Effector memory CD4-positive, alpha-beta T cell (primary cell): Measurements from ENCODE around the gene PEA15.

Experiments used
- DNase-seq, 3 donors: peaks; one replicate each; pipeline ENCODE4 v3.0.0-alpha.2; 2020
- H3K27ac ChIP-seq: 2 replicates; pipeline ENCODE4 v1.7.0; 2013; ENCODE audit warnings: mild to moderate bottlenecking, low read length, moderate library complexity; ENCODE audit not compliant: insufficient read depth, poor library complexity, severe bottlenecking
- H3K27me3 ChIP-seq: replicated peaks from 2 replicates; pipeline ENCODE4 v1.7.0; 2013; ENCODE audit warnings: mild to moderate bottlenecking, low read length; ENCODE audit not compliant: insufficient read depth, control insufficient read depth, poor library complexity, severe bottlenecking
- H3K36me3 ChIP-seq: 2 replicates; pipeline ENCODE4 v1.7.0; 2013; ENCODE audit warnings: mild to moderate bottlenecking, low read length, moderate library complexity; ENCODE audit not compliant: control insufficient read depth, insufficient read depth
- H3K4me1 ChIP-seq: 2 replicates; pipeline ENCODE4 v1.7.0; 2013; ENCODE audit warnings: low read length, mild to moderate bottlenecking; ENCODE audit not compliant: control insufficient read depth, insufficient read depth, poor library complexity, severe bottlenecking
- H3K4me3 ChIP-seq: 2 replicates; pipeline ENCODE4 v1.7.0; 2013; ENCODE audit warnings: low read length, low read depth, mild to moderate bottlenecking; ENCODE audit not compliant: insufficient read depth, poor library complexity, severe bottlenecking
- H3K9me3 ChIP-seq: 2 replicates; pipeline ENCODE4 v1.7.0; 2013; ENCODE audit warnings: mild to moderate bottlenecking, low read length, moderate library complexity; ENCODE audit not compliant: control insufficient read depth
- total RNA-seq, 3 donors: gene quantifications; one replicate each; lab custom pipeline; 2026; lab: John Stamatoyannopoulos, UW

Gene PEA15, protein sequence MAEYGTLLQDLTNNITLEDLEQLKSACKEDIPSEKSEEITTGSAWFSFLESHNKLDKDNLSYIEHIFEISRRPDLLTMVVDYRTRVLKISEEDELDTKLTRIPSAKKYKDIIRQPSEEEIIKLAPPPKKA
- 21.8 to 24.4 (median 23.2) reads per million in 3 donors for total RNA-seq

DNA sequence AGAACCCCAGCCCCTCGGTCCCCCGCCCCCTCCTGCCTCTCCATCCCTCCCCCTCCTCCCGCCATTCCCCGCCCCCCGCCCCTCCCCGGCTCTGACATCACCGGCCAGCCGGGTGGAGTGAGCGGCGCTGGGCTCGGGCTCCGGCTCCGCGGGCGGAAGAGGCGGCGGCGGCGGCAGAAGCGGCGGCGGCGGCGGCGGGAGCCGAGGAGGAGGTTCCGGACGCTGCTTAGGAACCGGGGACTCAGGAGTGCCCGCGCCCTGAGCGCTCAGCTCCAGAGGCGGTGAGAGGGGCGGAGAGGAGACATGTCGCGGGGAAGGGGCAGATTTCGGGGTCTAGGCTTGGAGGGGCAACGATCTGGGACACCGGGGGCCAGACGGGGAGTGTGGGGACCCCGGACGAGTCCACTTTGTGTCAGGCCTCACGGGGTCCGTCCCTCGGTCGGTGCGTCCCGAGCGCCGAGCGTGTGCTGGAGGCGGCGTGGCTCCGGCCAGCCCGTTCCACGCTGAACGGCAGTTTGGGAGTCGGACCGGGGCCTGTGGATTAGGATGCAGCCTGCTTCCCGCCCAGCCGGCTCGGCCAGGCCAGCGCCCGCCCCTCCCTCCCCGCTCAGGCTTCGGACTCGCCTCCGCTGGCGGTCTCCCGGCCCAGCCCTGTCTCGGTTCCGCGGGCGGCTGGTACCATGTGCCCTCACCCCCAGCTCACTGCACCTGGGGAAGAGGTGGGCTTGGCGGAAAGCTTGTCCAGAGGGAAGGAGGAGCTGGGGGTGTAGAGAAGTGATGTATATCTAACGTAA lies at the start of gene PEA15:
Gene PEA15, plus strand, starts transcription at position 143 of the 794 bp plus-strand sequence. CDS start 6,161 bp downstream, outside the sequence.
- no peaks in the 10 kb centered on the region for H3K27me3 ChIP-seq
- peak; percentile 38 to 54 (median 51) for DNase-seq
- H3K9me3 ChIP-seq = no peaks in the 10 kb centered on the region
- peaks cover 12% of the 10 kb centered on the region for H3K4me1 ChIP-seq
- no peaks in the 10 kb centered on the region for H3K36me3 ChIP-seq
- peak within 1 kb of the TSS; percentile 71 for H3K27ac ChIP-seq
- H3K4me3 ChIP-seq = peak within 1 kb of the TSS; percentile 90

DNA sequence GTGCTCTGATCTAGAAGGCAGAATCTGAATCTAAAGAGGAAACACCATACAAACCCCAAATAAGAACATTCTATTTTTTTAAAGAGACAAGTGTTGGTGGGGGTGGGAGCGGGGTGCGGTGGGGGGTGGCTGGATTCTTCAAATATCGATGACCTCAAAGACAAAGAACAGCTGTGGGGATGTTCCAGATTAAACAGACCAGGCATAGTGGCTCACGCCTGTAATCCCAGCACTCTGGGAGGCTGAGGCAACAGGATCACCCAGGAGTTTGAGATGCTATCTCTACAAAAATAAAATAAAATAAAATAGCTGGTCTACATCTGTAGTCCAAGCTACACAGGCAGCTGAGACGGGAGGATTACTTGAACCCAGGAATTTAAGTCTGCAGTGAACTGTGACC lies 48.8 kb upstream of the PEA15 start:
- Histone ChIP-seq H3K36me3 (no peaks in the 10 kb centered on the region), H3K4me1 (no peaks in the 10 kb centered on the region), H3K9me3 (no peaks in the 10 kb centered on the region), H3K4me3 (no peak overlapping the region), H3K27me3 (no peaks in the 10 kb centered on the region), H3K27ac (no peak overlapping the region)
- no peak for DNase-seq

DNA sequence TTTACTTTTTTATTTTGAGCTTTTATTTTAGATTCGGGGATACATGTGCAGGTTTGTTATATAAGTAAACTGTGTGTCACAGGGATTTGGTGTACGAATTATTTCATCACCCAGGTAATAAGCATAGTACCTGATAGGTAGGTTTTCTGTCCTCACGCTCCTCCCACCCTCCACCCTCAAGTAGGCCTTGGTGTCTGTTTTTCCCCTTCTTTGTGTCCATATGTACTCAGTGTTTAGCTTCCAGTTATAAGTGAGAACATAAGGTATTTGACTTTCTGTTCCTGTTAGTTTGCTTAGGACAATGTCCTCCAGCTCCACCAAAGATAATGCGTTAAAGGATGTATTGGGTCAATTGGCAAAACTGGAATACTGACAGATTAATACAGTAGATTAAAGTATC lies 48.0 kb upstream of the PEA15 start:
- no peak overlapping the region for H3K27ac ChIP-seq
- no peaks in the 10 kb centered on the region for H3K27me3 ChIP-seq
- no peaks in the 10 kb centered on the region for H3K9me3 ChIP-seq
- no peak for DNase-seq
- H3K4me1 ChIP-seq = no peaks in the 10 kb centered on the region
- H3K4me3 ChIP-seq = no peak overlapping the region
- H3K36me3 ChIP-seq = no peaks in the 10 kb centered on the region

DNA sequence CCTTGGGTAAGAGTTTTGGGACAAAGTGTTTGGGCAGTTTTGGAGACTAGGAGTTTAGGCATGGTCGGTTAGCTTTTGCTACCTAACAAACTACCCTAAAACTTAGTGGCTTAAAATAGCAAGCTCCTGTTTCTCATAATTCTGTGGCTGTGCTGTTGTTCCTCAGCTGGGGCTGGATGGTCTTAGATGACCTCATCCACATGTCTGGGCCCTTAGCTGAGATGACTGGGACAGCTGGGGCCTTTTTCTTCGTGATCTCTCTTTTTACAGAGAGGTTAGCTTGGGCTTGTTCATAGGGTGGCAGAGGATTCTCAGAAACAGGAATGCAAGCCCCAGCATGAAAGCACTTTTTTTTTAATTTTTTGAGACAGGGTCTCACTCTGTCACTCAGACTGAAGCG lies 47.2 kb upstream of the PEA15 start:
- Histone ChIP-seq H3K27ac (no peak overlapping the region), H3K4me1 (no peaks in the 10 kb centered on the region), H3K27me3 (no peaks in the 10 kb centered on the region), H3K36me3 (no peaks in the 10 kb centered on the region), H3K4me3 (no peak overlapping the region), H3K9me3 (no peaks in the 10 kb centered on the region)
- no peak for DNase-seq

DNA sequence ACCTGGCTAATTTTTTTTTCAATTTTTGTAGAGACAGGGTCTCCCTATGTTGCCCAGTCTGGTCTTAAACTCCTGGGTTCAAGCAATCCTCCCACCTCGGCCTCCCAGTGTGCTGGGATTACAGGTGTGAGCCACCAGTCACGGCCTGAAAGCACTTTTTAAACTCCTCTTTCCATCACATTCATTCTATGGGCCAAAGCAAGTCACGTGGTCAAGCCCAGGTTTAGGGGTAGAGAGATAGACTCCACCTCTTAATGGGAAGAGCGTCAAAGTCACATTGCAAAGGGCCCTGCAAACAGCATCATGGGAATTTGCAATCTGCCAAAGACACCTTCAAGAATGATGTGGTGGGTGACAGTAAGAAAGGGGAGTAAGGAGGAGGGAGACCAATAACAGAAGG lies 46.6 kb upstream of the PEA15 start:
- H3K27ac ChIP-seq = no peak overlapping the region
- no peaks in the 10 kb centered on the region for H3K4me1 ChIP-seq
- no peaks in the 10 kb centered on the region for H3K27me3 ChIP-seq
- no peaks in the 10 kb centered on the region for H3K9me3 ChIP-seq
- no peak overlapping the region for H3K4me3 ChIP-seq
- H3K36me3 ChIP-seq = no peaks in the 10 kb centered on the region
- DNase-seq = no peak

DNA sequence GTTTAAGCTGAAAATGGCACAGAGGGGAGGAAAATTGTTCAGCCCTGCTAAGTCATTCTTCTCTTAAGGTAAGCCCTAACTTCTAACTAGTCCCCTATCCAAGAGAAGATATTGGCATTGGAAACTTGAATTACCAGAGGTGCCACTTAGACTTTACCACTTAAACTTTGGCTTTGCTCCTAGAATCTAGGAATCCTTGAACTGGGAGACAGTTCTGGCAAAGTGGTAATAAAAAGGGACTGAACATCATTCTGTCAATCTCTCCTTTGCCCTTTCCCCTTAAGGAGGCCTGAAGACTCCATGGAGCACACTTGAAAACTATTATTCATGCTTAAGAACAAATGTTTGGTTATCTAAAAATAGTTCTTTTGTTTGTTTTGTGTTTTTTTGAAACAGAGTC lies 45.3 kb upstream of the PEA15 start:
- no peaks in the 10 kb centered on the region for H3K36me3 ChIP-seq
- no peaks in the 10 kb centered on the region for H3K9me3 ChIP-seq
- H3K4me1 ChIP-seq = no peaks in the 10 kb centered on the region
- no peak for DNase-seq
- no peaks in the 10 kb centered on the region for H3K27me3 ChIP-seq
- no peak overlapping the region for H3K27ac ChIP-seq
- H3K4me3 ChIP-seq = no peak overlapping the region

DNA sequence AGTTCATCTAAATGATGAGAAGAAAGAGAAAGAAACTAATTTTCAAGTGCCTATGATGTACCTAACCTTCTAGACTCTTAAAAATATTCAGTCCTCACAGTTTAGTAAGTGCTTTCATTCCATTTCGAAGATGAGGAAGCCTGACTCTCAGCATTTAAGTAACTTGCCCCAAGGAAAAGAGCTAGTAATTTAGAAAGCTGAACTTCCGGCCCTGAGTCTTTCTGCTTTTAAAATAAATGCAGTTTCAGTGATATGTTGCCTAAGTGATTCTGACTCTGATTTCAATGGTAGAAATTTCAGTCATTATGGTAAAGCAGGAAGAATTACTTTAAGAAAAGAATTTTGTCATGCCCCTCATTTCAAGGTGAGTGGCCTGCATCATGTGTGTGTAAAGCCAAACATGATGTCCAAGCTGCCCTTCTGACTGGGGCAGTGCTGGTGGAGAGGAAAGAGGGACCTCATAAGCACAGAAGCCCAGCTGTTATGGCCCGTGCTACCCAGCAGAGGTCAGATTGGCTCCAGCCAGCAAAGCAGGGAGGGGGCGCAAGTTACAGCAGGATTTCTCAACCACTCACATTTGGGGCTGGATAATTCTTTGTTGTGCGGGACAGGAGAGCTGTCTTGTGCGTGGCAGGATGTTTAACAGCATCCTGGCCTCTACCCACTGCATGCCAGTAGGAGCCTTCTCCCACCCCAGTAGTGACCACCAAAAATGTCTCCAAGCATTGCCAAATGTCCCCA lies 43.0 kb upstream of the PEA15 start:
- Histone ChIP-seq H3K4me1 (no peaks in the 10 kb centered on the region), H3K9me3 (no peaks in the 10 kb centered on the region), H3K36me3 (no peaks in the 10 kb centered on the region), H3K27ac (no peak overlapping the region), H3K27me3 (no peaks in the 10 kb centered on the region), H3K4me3 (no peak overlapping the region)
- DNase-seq = no peak

DNA sequence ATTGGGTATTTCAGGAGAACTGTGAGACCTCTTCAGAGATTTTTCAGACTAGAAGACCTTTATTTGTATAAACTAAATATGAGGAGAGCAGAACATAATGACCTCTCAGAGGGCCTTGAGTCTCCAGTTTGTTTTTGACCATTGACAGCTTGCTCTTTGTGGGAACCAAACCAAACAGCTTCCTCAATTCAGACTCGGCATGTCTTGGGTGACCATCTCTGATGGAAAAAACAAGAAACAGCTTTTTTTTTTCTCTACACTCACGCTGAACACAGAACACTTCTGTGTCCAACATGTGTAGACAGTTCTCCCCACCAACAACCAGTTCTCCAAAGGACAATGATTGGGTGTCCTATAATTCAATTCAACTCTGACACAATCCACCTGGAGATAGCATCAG lies 42.3 kb upstream of the PEA15 start:
- Histone ChIP-seq H3K9me3 (no peaks in the 10 kb centered on the region), H3K27ac (no peak overlapping the region), H3K4me3 (no peak overlapping the region), H3K36me3 (no peaks in the 10 kb centered on the region), H3K4me1 (no peaks in the 10 kb centered on the region), H3K27me3 (peaks cover 3% of the 10 kb centered on the region)
- DNase-seq = no peak

DNA sequence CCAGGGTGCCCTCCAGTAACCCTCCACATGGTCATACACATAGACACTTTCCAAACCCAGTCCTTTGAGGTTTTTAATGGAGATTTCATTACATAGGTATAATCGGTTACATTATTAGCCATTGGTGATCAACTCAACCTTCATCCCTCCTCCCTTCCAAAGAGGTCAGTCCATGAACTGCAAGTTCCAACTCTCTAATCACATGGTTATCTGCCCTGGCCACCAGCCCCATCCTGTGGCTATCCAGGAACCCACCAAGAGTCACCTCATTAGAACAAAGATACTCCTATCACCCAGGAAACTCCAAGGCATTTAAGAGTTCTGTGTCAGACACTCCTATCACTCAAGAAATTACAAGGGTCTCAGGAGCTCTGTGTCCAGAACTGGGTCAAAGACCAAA lies 41.6 kb upstream of the PEA15 start:
- Histone ChIP-seq H3K36me3 (no peaks in the 10 kb centered on the region), H3K27me3 (peaks cover 4% of the 10 kb centered on the region), H3K4me1 (no peaks in the 10 kb centered on the region), H3K4me3 (no peak overlapping the region), H3K27ac (no peak overlapping the region), H3K9me3 (no peaks in the 10 kb centered on the region)
- DNase-seq = no peak

DNA sequence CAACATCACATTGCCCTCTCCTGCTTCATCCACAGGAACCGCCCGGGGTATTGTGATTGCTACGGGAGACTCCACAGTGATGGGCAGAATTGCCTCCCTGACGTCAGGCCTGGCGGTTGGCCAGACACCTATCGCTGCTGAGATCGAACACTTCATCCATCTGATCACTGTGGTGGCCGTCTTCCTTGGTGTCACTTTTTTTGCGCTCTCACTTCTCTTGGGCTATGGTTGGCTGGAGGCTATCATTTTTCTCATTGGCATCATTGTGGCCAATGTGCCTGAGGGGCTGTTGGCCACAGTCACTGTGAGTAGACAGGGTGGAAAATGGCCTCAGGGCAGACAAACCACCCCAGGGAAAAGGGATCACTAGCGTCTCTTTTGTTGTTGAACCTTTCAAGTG lies 41.1 kb upstream of the PEA15 start:
- no peak overlapping the region for H3K4me3 ChIP-seq
- peaks cover 4% of the 10 kb centered on the region for H3K27me3 ChIP-seq
- no peaks in the 10 kb centered on the region for H3K4me1 ChIP-seq
- no peaks in the 10 kb centered on the region for H3K9me3 ChIP-seq
- no peaks in the 10 kb centered on the region for H3K36me3 ChIP-seq
- H3K27ac ChIP-seq = no peak overlapping the region
- no peak for DNase-seq
